H1 (cell line): ENCODE measurements around the gene PREX1. TPM values are rescaled to one million over a fixed set of nuclear protein-coding genes. Genes with fewer than 3 reads are reported as not detected.

Experiments used
- CTCF ChIA-PET: fragments of 300-600 bp; sonication (Branson Sonifier 250); formaldehyde crosslinking; loops from one replicate; lab custom pipeline; 2021; ENCODE audit not compliant: partially characterized antibody; lab: Charles Lee
- POLR2A ChIA-PET: fragments of 300-600 bp; sonication (Branson Sonifier 250); formaldehyde crosslinking; loops from one replicate; lab custom pipeline; 2021; ENCODE audit warnings: inconsistent platforms; ENCODE audit not compliant: partially characterized antibody; lab: Charles Lee
- DNase-seq, 2 experiments: peaks; one replicate each; pipeline versions ENCODE4 v3.0.0 to v3.0.0-alpha.2; 2010 to 2022; ENCODE audit warnings: low spot score in 2 of 2, low read depth in 1 of 2, mixed read lengths in 1 of 2
- FAIRE-seq: peaks from 2 replicates; lab custom pipeline; 2011; peaks lifted over from hg19 to GRCh38; lab: Jason Lieb, UNC
- H2AFZ ChIP-seq: 2 replicates; pipeline ENCODE4 v1.8.1; 2012; ENCODE audit warnings: low read length, inconsistent platforms
- H2AK5ac ChIP-seq: 2 replicates; pipeline ENCODE4 v1.6.1; 2013; ENCODE audit warnings: low read depth, low read length
- H2BK120ac ChIP-seq: replicated peaks from 2 replicates; pipeline ENCODE3; 2013; ENCODE audit warnings: low read depth, low read length, inconsistent platforms
- H2BK12ac ChIP-seq: 2 replicates; pipeline ENCODE4 v1.6.1; 2013; ENCODE audit warnings: low read depth, low read length
- H2BK15ac ChIP-seq: 2 replicates; pipeline ENCODE4 v1.6.1; 2013; ENCODE audit warnings: low read length
- H2BK20ac ChIP-seq: 2 replicates; pipeline ENCODE4 v1.6.1; 2013; ENCODE audit warnings: low read length
- H2BK5ac ChIP-seq: 2 replicates; pipeline ENCODE4 v1.6.1; 2013; ENCODE audit warnings: low read depth, low read length
- H3K14ac ChIP-seq: 2 replicates; pipeline ENCODE4 v1.6.1; 2013; ENCODE audit warnings: inconsistent platforms; ENCODE audit not compliant: insufficient read length
- H3K18ac ChIP-seq: 2 replicates; pipeline ENCODE4 v1.6.1; 2013; ENCODE audit warnings: low read length; ENCODE audit errors: extremely low read depth
- H3K23ac ChIP-seq: 2 replicates; pipeline ENCODE4 v1.6.1; 2013; ENCODE audit warnings: inconsistent platforms; ENCODE audit not compliant: insufficient read length
- H3K23me2 ChIP-seq: 2 replicates; pipeline ENCODE4 v1.6.1; 2013; ENCODE audit warnings: low read depth, low read length
- H3K27ac ChIP-seq: 2 replicates; pipeline ENCODE4 v1.6.1; 2011; ENCODE audit warnings: low read depth, low read length, inconsistent platforms
- H3K27me3 ChIP-seq, 4 experiments: replicated peaks in 1 of 4; 1 replicate in 1 of 4; 2 replicates in 3 of 4; pipeline versions ENCODE4 v1.6.1 to v1.8.1; 2011 to 2013; ENCODE audit warnings: low read length in 3 of 4, mild to moderate bottlenecking in 3 of 4, inconsistent platforms in 2 of 4, mixed read lengths in 2 of 4, moderate library complexity in 1 of 4; ENCODE audit not compliant: control insufficient read depth in 3 of 4, insufficient read depth in 3 of 4; ENCODE audit errors: extremely low read depth in 1 of 4
- H3K36me3 ChIP-seq, 4 experiments: 2 replicates each; pipeline versions ENCODE4 v1.6.1 to v1.8.1; 2011 to 2013; ENCODE audit warnings: mild to moderate bottlenecking in 4 of 4, low read length in 3 of 4, moderate library complexity in 2 of 4, control low read depth in 1 of 4, inconsistent platforms in 1 of 4; ENCODE audit not compliant: insufficient read depth in 4 of 4, control insufficient read depth in 2 of 4
- H3K4ac ChIP-seq: replicated peaks from 2 replicates; pipeline ENCODE3; 2013; ENCODE audit warnings: low read length, low read depth, mixed read lengths, inconsistent platforms; ENCODE audit not compliant: insufficient read length
- H3K4me1 ChIP-seq, 4 experiments: replicated peaks in 1 of 4; 1 replicate in 1 of 4; 2 replicates in 3 of 4; pipeline versions ENCODE4 v1.6.1 to v1.8.1; 2011 to 2013; ENCODE audit warnings: low read length in 3 of 4, inconsistent platforms in 2 of 4, mixed read lengths in 1 of 4; ENCODE audit not compliant: insufficient read depth in 4 of 4, control insufficient read depth in 3 of 4
- H3K4me2 ChIP-seq, 2 experiments: 2 replicates each; pipeline versions ENCODE4 v1.6.1 to v1.8.1; 2011 to 2013; ENCODE audit warnings: low read depth in 2 of 2, low read length in 2 of 2, control low read depth in 1 of 2, inconsistent platforms in 1 of 2, mild to moderate bottlenecking in 1 of 2; ENCODE audit not compliant: insufficient read depth in 1 of 2
- H3K4me3 ChIP-seq, 4 experiments: fragments of 200-600, 300-600 bp in 1 of 4; sonication (generic), shearing (Covaris generic), sonication (Bioruptor Twin) in 1 of 4; 2 replicates each; pipeline versions ENCODE4 v1.5.1 to v1.8.1; 2011 to 2016; ENCODE audit warnings: low read length in 4 of 4, low read depth in 3 of 4, control low read depth in 2 of 4, inconsistent platforms in 2 of 4, mild to moderate bottlenecking in 2 of 4, mixed read lengths in 1 of 4, moderate library complexity in 1 of 4; ENCODE audit not compliant: insufficient read depth in 2 of 4; ENCODE audit errors: extremely low read depth in 1 of 4
- H3K56ac ChIP-seq: replicated peaks from 2 replicates; pipeline ENCODE3; 2013; ENCODE audit warnings: low read depth, mild to moderate bottlenecking, mixed read lengths, low read length, inconsistent platforms; ENCODE audit not compliant: insufficient read length
- H3K79me1 ChIP-seq: 2 replicates; pipeline ENCODE4 v1.6.1; 2013; ENCODE audit warnings: low read depth, low read length, control low read depth
- H3K79me2 ChIP-seq, 2 experiments: 2 replicates each; pipeline versions ENCODE4 v1.6.1 to v1.8.1; 2012 to 2013; ENCODE audit warnings: low read length in 2 of 2, mild to moderate bottlenecking in 2 of 2, inconsistent platforms in 1 of 2; ENCODE audit not compliant: insufficient read depth in 2 of 2, control insufficient read depth in 1 of 2
- H3K9ac ChIP-seq, 4 experiments: replicated peaks in 1 of 4; 1 replicate in 1 of 4; 2 replicates in 3 of 4; pipeline versions ENCODE4 v1.6.1 to v1.8.1; 2011 to 2013; ENCODE audit warnings: low read depth in 3 of 4, low read length in 3 of 4, control low read depth in 2 of 4, mild to moderate bottlenecking in 2 of 4, moderate library complexity in 2 of 4, inconsistent platforms in 1 of 4; ENCODE audit errors: extremely low read depth in 1 of 4
- H3K9me3 ChIP-seq, 2 experiments: 2 replicates each; pipeline versions ENCODE4 v1.6.1 to v1.8.1; 2012 to 2013; ENCODE audit warnings: mild to moderate bottlenecking in 2 of 2, moderate library complexity in 2 of 2, control low read depth in 1 of 2, inconsistent platforms in 1 of 2, low read depth in 1 of 2, low read length in 1 of 2, mixed read lengths in 1 of 2; ENCODE audit not compliant: insufficient read depth in 2 of 2
- H4K20me1 ChIP-seq, 2 experiments: replicated peaks in 1 of 2; 2 replicates each; pipeline versions ENCODE3 to v1.8.1; 2011 to 2013; ENCODE audit warnings: inconsistent platforms in 2 of 2, low read length in 2 of 2, mild to moderate bottlenecking in 1 of 2; ENCODE audit not compliant: insufficient read depth in 2 of 2, control insufficient read depth in 1 of 2
- H4K5ac ChIP-seq: 2 replicates; pipeline ENCODE4 v1.6.1; 2013; ENCODE audit warnings: low read length, low read depth, mixed read lengths, inconsistent platforms; ENCODE audit not compliant: insufficient read length
- H4K8ac ChIP-seq: 2 replicates; pipeline ENCODE4 v1.8.0; 2013; ENCODE audit warnings: mild to moderate bottlenecking, moderate library complexity, low read length, inconsistent platforms; ENCODE audit not compliant: insufficient read depth; ENCODE audit errors: extremely low read depth
- H4K91ac ChIP-seq: replicated peaks from 2 replicates; pipeline ENCODE3; 2013; ENCODE audit warnings: low read length, mixed read lengths, inconsistent platforms; ENCODE audit not compliant: insufficient read length
- KDM1A ChIP-seq: fragments of 200-600, 300-600 bp; sonication (generic); IDR thresholded peaks from 2 replicates; pipeline ENCODE4 v1.7.1; 2016; ENCODE audit warnings: mild to moderate bottlenecking, low read length, borderline replicate concordance
- SP4 ChIP-seq: IDR thresholded peaks from 2 replicates; pipeline ENCODE4 v1.6.1; 2012; ENCODE audit warnings: low read length, inconsistent platforms
- TEAD4 ChIP-seq: IDR thresholded peaks from 2 replicates; pipeline ENCODE4 v1.6.1; 2012; ENCODE audit warnings: low read depth, low read length, inconsistent platforms, mixed read lengths
- WGBS, 2 experiments: shearing (Covaris generic) in 1 of 2; methylation state at CpG; one replicate each; pipeline versions ENCODE4 v1.1.6 to v1.1.7; 2013 to 2015; ENCODE audit warnings: low lambda C conversion rate in 2 of 2, mixed read lengths in 2 of 2, inconsistent platforms in 1 of 2, low coverage in 1 of 2, missing lambda C conversion rate in 1 of 2; ENCODE audit not compliant: insufficient replicate concordance in 2 of 2, insufficient coverage in 1 of 2, insufficient read length in 1 of 2; ENCODE audit errors: extremely low coverage in 1 of 2, missing lambda C conversion rate in 1 of 2; 5-methylcytosine and 5-hydroxymethylcytosine counted together
- polyA plus RNA-seq, 7 experiments: library from polyadenylated mRNA; depleted of rRNA in 3 of 7; stranded (reverse) in 5 of 7; unstranded in 2 of 7; fragments of >200 nt in 5 of 7; fragments of 200-250 nt in 2 of 7; gene quantifications; 1 replicate in 5 of 7; 2 replicates in 1 of 7; 4 replicates in 1 of 7; pipeline versions ENCODE4 v1.2.1 to v1.2.3, GENCODE V29; 2011 to 2013; ENCODE audit warnings: missing spikeins in 2 of 7, mixed read lengths in 2 of 7
- total RNA-seq: library from RNA; stranded (reverse); fragmentation: NEBNext Ultra II Directional; extraction: Animal tissue kit (Norgen Biotek cat#: 25700); gene quantifications from 2 replicates; pipeline ENCODE4 v1.2.1, GENCODE V29; 2021

Gene PREX1
- total and polyA plus RNA-seq, 2 of the 8 experiments (the other 6 are each of a cell fraction or from before 2014, with no cell fraction given), result 10.7 to 12.8 TPM

DNA sequence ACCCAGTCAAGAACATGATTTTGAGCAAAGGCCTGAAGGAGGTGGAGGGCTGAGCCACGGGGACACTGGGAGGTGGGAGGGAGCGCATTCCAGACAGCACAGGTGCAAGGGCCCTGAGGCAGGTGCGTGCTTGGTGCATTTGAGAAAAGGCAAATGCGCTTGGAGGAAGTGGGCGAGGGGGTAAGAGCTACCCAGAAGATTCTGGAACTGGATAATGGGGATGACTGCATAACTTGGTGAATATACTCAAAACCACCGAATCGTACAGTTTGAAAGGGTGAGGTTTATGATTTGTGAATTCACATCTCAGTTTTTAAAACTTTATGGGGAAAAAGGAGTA, 9.8 kb downstream of the PREX1 start:
- Histone ChIP-seq H2BK15ac (no peak overlapping the region), H3K36me3 (no peaks in the 10 kb centered on the region), H3K27me3 (no peaks in the 10 kb centered on the region), H3K23me2 (0 out of 2 replicates have a peak, but pooled peaks cover 2% of the 10 kb centered on the region), H4K20me1 (no peaks in the 10 kb centered on the region), H3K79me1 (no peaks in the 10 kb centered on the region; the same call in 1 of the 2 replicates), H4K8ac (no peak overlapping the region), H2BK120ac (no peak overlapping the region), H2BK12ac (no peak overlapping the region), H2BK20ac (no peak overlapping the region), H4K5ac (no peak overlapping the region), H4K91ac (no peak overlapping the region), H3K56ac (no peak overlapping the region), H3K23ac (no peak overlapping the region), H3K27ac (no peak overlapping the region), H2AK5ac (no peak overlapping the region), H3K14ac (no peak overlapping the region), H3K79me2 (no peaks in the 10 kb centered on the region), H3K4me3 (no peak overlapping the region), H3K9me3 (no peaks in the 10 kb centered on the region), H3K4me2 (no peak overlapping the region), H3K18ac (no peak overlapping the region), H3K4ac (no peak overlapping the region), H2BK5ac (no peak overlapping the region), H3K4me1 (peaks cover 0 to 3% (median 3%) of the 10 kb centered on the region in 4 experiments; a peak in 4 of 7 replicates), H3K9ac (no peak overlapping the region), H2AFZ (no peak overlapping the region)
- FAIRE-seq, result no peak
- TF ChIP-seq KDM1A (peak; percentile 89), TEAD4 (0 out of 2 replicates have a peak, but pooled peaks have one; percentile 29), SP4 (no peak)
- 84% methylated on average over 7 of the region's 7 CpGs; no CpG with 5 or more reads in 1 of the 2 experiments for WGBS, 2 experiments
- CTCF ChIA-PET, result interaction anchor here (0.7 to 1.5 kb wide), 3 partner anchors 117 to 160 kb away, joined by 3 to 7 read pairs (median 3); no protein-coding TSS in a partner anchor
- POLR2A ChIA-PET, result interaction anchor here (1.1 kb wide), 1 partner anchor 1165 kb away, joined by 3 read pairs; no protein-coding TSS in a partner anchor
- DNase-seq, result no peak
